GM13977 (cell line): ENCODE measurements around the gene TFDP1.

Experiments
- DNase-seq: peaks from one replicate; pipeline ENCODE4 v3.0.0; 2012; ENCODE audit warnings: low spot score
- CTCF ChIP-seq: IDR thresholded peaks from 2 replicates; pipeline ENCODE4 v1.5.1; 2012; ENCODE audit warnings: mild to moderate bottlenecking, control low read depth; ENCODE audit not compliant: insufficient read depth; ENCODE audit errors: extremely low read depth, missing control alignments
- in situ Hi-C: fragments of 300-500 bp; cut with MboI; formaldehyde crosslinking; loops from one replicate; pipeline ENCODE4 v1.12.0; 2022; ENCODE audit warnings: low sequenced_read_pairs, low pct_unique_long_range_greater_than_20kb, mixed read lengths, inconsistent platforms; ENCODE audit not compliant: unreplicated experiment

The TFDP1 gene

GRCh38 chr13:113602291-113602988, 17.9 kb downstream of the TFDP1 start:
- in situ Hi-C loops = no loop called here
- no peak for DNase-seq
- no peak for TF ChIP-seq CTCF

- no peak for TF ChIP-seq CTCF
- in situ Hi-C loops = no loop called here
- DNase-seq = no peak
Measured at GRCh38 chr13:113603116-113603710, 18.7 kb downstream of the TFDP1 start.

GRCh38 chr13:113604186-113604585, 19.6 kb downstream of the TFDP1 start:
- in situ Hi-C loops = no loop called here
- peak; percentile 85 for DNase-seq
- no peak for TF ChIP-seq CTCF

GRCh38 chr13:113605461-113605860, 20.9 kb downstream of the TFDP1 start:
- TF ChIP-seq CTCF = no peak
- in situ Hi-C loops = no loop called here
- no peak for DNase-seq

- DNase-seq = no peak
- in situ Hi-C loops = no loop called here
- TF ChIP-seq CTCF = no peak
Measured at GRCh38 chr13:113605866-113606438, 21.4 kb downstream of the TFDP1 start.

GRCh38 chr13:113607056-113607888, 22.7 kb downstream of the TFDP1 start:
- in situ Hi-C loops = no loop called here
- TF ChIP-seq CTCF = no peak
- no peak for DNase-seq
